Activated CD4-positive, alpha-beta memory T cell treated with anti-CD3 and anti-CD28 coated beads, Interleukin-2, amount 10 ng/mL, durations not matched to agents 7 days and 5 days (primary cell): ENCODE measurements around the gene TNFRSF25. TPM values are rescaled to one million over a fixed set of nuclear protein-coding genes. Genes with fewer than 3 reads are reported as not detected.

Experiments
- CTCF ChIA-PET: fragments of 350-600 bp; sonication (Branson Sonifier 250); formaldehyde crosslinking; loops from one replicate; lab custom pipeline; 2021; ENCODE audit warnings: antibody characterized with exemption, inconsistent platforms; lab: Charles Lee
- POLR2A ChIA-PET: fragments of 350-600 bp; sonication (Branson Sonifier 250); formaldehyde crosslinking; loops from one replicate; lab custom pipeline; 2021; ENCODE audit warnings: antibody characterized with exemption; lab: Charles Lee
- DNase-seq: peaks from one replicate; pipeline ENCODE4 v3.0.0-alpha.2; 2020
- H3K27ac Mint-ChIP-seq: one replicate; pipeline ENCODE4 v1.8.0; 2021; ENCODE audit warnings: mild to moderate bottlenecking, mixed read lengths
- H3K27me3 Mint-ChIP-seq: one replicate; pipeline ENCODE4 v1.8.0; 2021; ENCODE audit warnings: mixed read lengths
- H3K36me3 Mint-ChIP-seq: one replicate; pipeline ENCODE4 v1.8.0; 2021; ENCODE audit warnings: low read depth, mixed read lengths
- H3K4me1 Mint-ChIP-seq: one replicate; pipeline ENCODE4 v1.8.0; 2021; ENCODE audit warnings: mixed read lengths
- H3K4me3 Mint-ChIP-seq: one replicate; pipeline ENCODE4 v1.8.0; 2021; ENCODE audit warnings: mild to moderate bottlenecking, mixed read lengths
- H3K9me3 Mint-ChIP-seq: one replicate; pipeline ENCODE4 v1.8.0; 2021; ENCODE audit warnings: mixed read lengths
- total RNA-seq, 2 experiments: library from RNA; stranded (reverse); gene quantifications; one replicate each; pipeline ENCODE4 v1.2.3, GENCODE V29; 2021

TNFRSF25 gene
- total RNA-seq, 2 experiments from 2014 or later: 82.9 to 85.1 TPM

DNA sequence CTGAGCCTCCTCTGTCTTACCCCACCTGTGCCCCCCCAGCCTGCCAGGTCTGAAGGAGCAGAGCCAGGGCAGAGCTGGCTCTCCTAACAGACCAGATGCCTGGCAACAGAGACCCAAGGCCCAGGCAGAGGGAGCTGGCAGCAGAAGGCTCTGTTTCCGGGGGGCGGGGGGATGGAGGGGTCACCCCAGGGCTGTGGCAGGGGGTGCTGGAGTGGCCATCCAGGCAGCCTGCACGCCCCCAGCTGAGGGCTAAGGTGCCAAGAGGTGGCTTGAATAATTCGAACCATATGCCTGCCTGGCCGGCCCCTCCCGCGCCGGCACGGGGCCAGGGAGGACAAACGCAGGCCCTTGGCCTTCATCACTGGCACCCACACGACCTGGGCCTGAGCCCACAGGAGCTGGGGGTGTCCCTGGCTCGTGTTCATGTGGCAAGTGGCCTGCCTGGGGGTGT lies 41.5 kb upstream of the TNFRSF25 start:
- Mint-ChIP-seq H3K36me3 (no peaks in the 10 kb centered on the region), H3K4me1 (no peaks in the 10 kb centered on the region), H3K27ac (no peak overlapping the region), H3K9me3 (no peaks in the 10 kb centered on the region), H3K27me3 (no peaks in the 10 kb centered on the region), H3K4me3 (no peak overlapping the region)
- ChIA-PET CTCF (interaction anchor here (1.0 to 1.3 kb wide), 3 partner anchors 8 to 47 kb away, joined by 3 read pairs; partner anchors contain the start of genes NOL9 and TAS1R1), POLR2A (no interaction called here)
- no peak for DNase-seq

DNA sequence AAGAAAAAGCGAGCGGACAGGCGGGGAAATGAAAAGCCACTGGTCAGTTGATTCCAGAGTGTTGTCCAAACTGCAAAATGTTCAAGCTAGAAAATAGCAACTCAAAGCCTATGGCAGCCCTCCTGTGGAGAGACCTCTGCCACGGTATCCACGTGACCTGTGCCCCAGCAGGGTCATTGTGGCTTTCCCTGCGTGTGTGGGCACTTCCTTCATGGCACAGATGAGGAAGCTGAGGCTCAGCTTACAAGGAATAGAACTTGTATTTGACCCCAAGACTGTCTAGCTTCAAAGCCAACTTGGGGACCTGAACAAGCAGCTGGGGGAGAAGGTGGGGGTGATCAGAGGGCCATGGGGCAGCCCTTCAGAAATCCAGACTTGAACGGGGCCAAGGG lies 41.1 kb upstream of the TNFRSF25 start:
- no peak for DNase-seq
- Mint-ChIP-seq H3K27ac (no peak overlapping the region), H3K36me3 (no peaks in the 10 kb centered on the region), H3K27me3 (no peaks in the 10 kb centered on the region), H3K4me3 (no peak overlapping the region), H3K4me1 (no peaks in the 10 kb centered on the region), H3K9me3 (no peaks in the 10 kb centered on the region)
- ChIA-PET POLR2A (no interaction called here), CTCF (interaction anchor here (1.0 to 1.3 kb wide), 3 partner anchors 9 to 48 kb away, joined by 3 read pairs; partner anchors contain the start of genes NOL9 and TAS1R1)

DNA sequence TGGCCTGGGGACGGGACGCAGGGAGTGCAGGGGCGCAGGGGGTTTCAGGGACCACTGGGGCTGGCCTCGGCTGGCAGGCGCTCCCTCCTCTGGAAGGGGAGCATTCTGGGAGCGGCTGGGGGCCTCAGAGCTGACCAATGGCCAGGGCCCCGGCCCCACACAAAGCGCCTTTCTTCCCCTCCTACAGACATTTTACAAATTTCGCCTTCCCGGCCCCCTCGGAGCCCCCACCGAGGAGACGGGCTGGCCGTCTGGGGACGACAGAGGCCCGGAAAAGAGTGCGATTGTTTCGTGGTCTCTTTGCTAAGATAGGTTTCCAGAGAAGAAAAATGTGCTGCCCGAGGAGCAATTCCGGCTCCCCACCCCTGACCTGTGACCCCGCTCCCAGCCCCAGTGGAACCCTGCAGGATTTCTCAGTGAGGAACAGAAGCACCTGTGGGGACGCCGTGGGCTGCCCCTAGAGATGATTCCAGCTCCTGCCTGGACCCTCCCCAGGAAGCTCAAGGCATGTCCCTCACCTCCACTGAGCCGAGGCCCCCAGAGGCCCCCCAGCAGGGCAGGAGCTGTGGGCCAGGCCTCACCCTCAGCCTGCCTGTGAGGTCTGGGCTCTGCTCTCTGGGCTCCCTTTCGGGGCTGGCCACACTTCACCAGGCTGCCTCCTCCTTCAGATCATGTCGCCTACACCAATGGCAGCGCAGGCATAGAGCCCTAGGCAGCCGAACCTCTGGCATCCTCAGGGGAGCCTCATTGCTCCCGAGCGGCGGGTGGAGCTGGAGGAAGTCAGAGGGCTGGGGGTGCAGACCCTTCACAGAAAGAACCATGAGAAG lies 40.5 kb upstream of the TNFRSF25 start:
- Mint-ChIP-seq H3K27me3 (no peaks in the 10 kb centered on the region), H3K9me3 (no peaks in the 10 kb centered on the region), H3K27ac (no peak overlapping the region), H3K4me1 (no peaks in the 10 kb centered on the region), H3K4me3 (no peak overlapping the region), H3K36me3 (no peaks in the 10 kb centered on the region)
- ChIA-PET CTCF (interaction anchor here (1.0 to 1.9 kb wide), 4 partner anchors 9 to 48 kb away, joined by 3 to 5 read pairs (median 3); partner anchors contain the start of genes NOL9 and TAS1R1), POLR2A (no interaction called here)
- no peak for DNase-seq

DNA sequence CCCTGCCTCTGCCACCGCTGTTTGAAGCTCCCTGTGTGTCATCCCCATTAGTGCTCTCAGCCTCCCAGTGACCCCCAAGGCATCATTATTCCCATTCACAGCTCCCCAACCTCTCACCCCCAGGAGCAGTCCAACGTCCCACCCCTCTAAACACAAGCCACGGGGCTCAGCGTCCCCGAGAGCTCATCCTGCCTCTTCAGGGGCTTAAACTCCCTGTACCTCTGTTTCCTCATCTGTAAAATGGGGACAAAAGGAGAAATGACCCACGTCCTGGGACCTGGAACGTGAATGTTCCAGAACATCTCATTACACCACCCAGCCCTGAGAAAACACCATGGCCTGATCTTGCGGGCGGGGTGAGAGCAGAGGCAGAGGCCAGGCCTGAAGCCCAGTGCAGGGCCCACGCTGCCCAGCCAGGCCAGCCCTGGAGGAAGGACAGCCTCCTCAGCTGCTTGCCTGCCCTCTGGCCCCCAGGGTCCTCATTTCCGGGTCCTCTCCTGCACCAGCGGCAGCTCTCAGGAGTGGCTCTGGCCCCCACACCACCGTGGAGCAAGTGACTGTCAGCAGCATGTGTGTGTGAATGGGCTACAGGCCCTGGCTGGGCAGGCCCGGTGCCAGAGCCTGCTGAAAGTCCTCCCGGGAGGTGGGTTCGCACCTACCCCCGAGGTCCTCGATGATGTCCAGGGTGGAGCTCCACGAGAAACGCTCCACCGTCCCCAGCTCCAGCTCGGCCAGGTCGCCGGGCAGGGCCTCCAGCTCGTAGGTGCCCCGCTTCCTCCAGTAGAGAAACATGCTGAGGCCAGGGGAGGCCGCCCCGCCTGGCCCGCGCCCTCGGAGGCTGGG lies 39.6 kb upstream of the TNFRSF25 start:
- no peak overlapping the region for H3K27ac Mint-ChIP-seq
- H3K36me3 Mint-ChIP-seq: no peaks in the 10 kb centered on the region
- no peaks in the 10 kb centered on the region for H3K27me3 Mint-ChIP-seq
- no peaks in the 10 kb centered on the region for H3K9me3 Mint-ChIP-seq
- no peak for DNase-seq
- H3K4me3 Mint-ChIP-seq: no peak overlapping the region
- ChIA-PET CTCF (interaction anchor here (1.3 to 1.9 kb wide), 2 partner anchors 10 to 17 kb away, joined by 3 to 5 read pairs; no protein-coding TSS in a partner anchor), POLR2A (interaction anchor here (0.8 kb wide), 1 partner anchor 46 kb away, joined by 3 read pairs; no protein-coding TSS in a partner anchor)
- no peaks in the 10 kb centered on the region for H3K4me1 Mint-ChIP-seq

DNA sequence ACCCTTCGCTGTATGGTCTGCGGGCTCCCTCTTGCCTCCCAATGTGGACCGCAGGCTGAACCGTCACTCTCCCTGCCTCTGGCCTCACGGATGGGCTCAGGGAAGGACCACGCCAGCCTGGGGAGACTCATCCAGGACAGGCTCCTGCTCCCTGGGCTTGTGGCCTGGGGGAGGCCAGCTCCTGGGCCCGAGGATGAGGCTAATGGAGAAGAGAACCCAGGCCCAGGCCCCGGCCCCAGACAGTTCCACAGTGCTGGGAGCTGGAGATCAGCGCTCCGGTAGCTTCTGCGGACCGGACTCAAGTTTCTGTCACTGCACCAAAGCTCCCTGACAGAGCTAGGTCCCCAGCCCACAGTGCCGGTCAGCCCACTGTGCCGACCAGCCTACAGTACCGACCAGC lies 38.9 kb upstream of the TNFRSF25 start:
- POLR2A ChIA-PET: interaction anchor here (0.8 kb wide), 1 partner anchor 45 kb away, joined by 3 read pairs; no protein-coding TSS in a partner anchor
- Mint-ChIP-seq H3K4me1 (no peaks in the 10 kb centered on the region), H3K9me3 (no peaks in the 10 kb centered on the region), H3K4me3 (no peak overlapping the region), H3K27ac (no peak overlapping the region), H3K36me3 (no peaks in the 10 kb centered on the region), H3K27me3 (no peaks in the 10 kb centered on the region)
- no peak for DNase-seq
- CTCF ChIA-PET: interaction anchor here (1.9 kb wide), 1 partner anchor 16 kb away, joined by 5 read pairs; no protein-coding TSS in a partner anchor

DNA sequence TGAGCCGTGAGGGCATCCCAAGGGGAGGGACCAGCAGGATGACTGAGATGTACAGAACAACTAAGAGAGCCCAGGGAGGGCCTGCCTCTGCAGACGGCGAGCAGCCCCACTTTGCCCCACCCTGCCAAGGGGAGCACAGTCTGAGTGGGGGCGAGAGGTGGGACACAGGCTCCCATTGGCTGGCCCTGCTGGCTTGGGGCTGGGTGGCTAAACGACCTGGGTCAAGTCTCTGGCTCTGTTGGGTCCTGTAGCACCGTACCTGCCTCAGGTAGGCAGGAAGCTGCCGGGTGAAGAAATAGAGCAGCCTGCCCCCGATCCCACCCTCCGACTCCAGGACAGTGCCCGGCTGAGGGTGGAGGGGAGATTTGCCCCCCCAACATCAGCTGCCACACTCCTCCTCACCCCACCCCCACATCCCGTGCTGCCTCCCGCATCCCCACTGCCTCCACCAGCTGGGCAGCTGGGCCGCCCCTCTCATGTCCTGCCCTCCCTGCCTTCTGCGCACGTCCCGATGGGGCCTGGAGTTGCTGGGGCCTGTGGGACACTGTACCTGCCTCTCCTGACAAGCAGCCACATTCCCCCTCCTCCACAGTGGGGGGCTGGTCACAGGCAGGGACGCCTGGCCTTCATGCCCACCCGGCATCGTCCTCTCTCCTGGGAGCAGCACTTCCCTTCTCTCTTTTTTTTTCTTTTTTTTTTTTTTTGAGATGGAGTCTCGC lies 38.1 kb upstream of the TNFRSF25 start:
- DNase-seq: no peak
- H3K4me3 Mint-ChIP-seq: no peak overlapping the region
- ChIA-PET POLR2A (interaction anchor here (1.0 kb wide), 1 partner anchor 37 kb away, joined by 4 read pairs; no protein-coding TSS in a partner anchor), CTCF (interaction anchor here (1.4 kb wide), 1 partner anchor 17 kb away, joined by 3 read pairs; no protein-coding TSS in a partner anchor)
- no peaks in the 10 kb centered on the region for H3K9me3 Mint-ChIP-seq
- H3K4me1 Mint-ChIP-seq: no peaks in the 10 kb centered on the region
- H3K27ac Mint-ChIP-seq: no peak overlapping the region
- H3K36me3 Mint-ChIP-seq: no peaks in the 10 kb centered on the region
- no peaks in the 10 kb centered on the region for H3K27me3 Mint-ChIP-seq

DNA sequence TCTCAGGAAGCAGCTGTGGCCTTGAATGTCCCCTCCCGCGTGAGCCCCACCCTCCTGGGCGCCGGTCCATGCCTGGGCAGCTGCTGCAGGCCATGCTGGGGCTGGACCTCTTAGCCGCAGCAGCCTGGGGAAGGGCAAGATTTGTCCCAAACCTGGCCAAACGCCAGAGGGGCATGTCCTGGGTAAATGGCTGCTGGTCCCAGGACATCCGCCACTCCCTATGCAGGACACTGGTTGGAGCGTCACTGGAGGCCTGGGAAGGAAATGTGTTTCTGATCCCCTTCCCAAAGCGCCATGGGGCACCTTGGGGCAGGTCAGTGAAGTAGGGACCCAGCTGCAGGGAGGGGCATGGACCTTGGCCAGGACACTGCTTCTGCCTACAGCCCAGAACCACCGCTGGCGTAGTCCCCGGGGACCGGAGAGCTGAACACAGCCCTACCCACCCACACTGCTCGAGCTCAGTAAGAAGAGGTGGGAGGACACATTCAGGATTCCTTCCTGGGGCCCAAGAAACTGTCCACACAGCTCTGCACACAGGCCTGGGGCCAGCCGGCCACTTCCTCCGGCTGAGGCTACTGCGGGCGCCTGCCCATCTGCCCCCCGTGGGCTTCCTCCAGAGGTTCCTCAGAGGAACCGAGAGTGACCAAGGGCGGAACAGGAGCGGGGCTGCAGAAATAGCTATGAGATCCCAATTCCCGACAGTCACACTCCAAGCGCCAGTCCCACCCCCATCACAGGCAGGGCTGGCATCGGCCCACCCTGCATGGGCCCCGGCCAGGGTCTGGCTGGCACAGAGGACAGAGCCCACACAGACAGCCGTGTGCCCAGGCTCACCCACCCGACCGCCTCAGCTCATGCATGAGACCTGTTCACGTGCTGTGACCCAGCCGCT lies 36.3 kb upstream of the TNFRSF25 start:
- no peaks in the 10 kb centered on the region for H3K36me3 Mint-ChIP-seq
- ChIA-PET POLR2A (no interaction called here), CTCF (interaction anchor here (0.7 to 1.5 kb wide), 4 partner anchors 12 to 579 kb away, joined by 3 to 4 read pairs (median 3); partner anchors contain the start of gene TAS1R1)
- H3K4me3 Mint-ChIP-seq: no peak overlapping the region
- peaks cover 7% of the 10 kb centered on the region for H3K4me1 Mint-ChIP-seq
- no peak overlapping the region for H3K27ac Mint-ChIP-seq
- H3K9me3 Mint-ChIP-seq: no peaks in the 10 kb centered on the region
- DNase-seq: no peak
- H3K27me3 Mint-ChIP-seq: peaks cover 9% of the 10 kb centered on the region

DNA sequence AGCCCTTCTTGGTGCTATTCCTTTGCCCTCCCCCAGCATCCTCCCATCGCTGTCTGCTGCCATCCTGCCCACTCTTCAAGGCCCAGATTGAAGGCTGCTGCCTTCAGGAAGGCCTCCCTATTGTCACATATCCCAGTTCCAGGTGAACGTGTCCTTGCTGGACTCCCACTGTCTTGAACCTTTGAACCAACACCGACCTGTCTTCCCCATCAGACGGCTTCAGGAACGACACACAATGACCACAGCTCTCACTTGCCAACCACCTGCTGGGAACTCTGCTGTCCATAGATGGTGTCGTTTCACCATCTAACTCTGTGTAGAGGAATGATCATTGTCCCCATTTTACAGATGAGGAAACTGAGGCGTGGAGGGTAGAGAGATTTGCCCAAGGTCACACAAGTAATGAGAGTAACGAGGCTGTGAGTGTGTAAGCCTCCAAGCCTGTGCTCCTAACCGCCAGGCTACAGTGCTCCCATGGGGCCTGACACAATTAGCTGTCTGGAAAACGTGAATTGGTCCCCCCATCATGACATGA lies 35.4 kb upstream of the TNFRSF25 start:
- peaks cover 9% of the 10 kb centered on the region for H3K4me1 Mint-ChIP-seq
- H3K27ac Mint-ChIP-seq: no peak overlapping the region
- no peak for DNase-seq
- H3K36me3 Mint-ChIP-seq: no peaks in the 10 kb centered on the region
- peaks cover 14% of the 10 kb centered on the region for H3K27me3 Mint-ChIP-seq
- POLR2A ChIA-PET: no interaction called here
- CTCF ChIA-PET: interaction anchor here (0.9 to 1.5 kb wide), 2 partner anchors 54 to 145 kb away, joined by 3 read pairs; partner anchors contain the start of gene TAS1R1
- H3K9me3 Mint-ChIP-seq: no peaks in the 10 kb centered on the region
- H3K4me3 Mint-ChIP-seq: no peak overlapping the region

DNA sequence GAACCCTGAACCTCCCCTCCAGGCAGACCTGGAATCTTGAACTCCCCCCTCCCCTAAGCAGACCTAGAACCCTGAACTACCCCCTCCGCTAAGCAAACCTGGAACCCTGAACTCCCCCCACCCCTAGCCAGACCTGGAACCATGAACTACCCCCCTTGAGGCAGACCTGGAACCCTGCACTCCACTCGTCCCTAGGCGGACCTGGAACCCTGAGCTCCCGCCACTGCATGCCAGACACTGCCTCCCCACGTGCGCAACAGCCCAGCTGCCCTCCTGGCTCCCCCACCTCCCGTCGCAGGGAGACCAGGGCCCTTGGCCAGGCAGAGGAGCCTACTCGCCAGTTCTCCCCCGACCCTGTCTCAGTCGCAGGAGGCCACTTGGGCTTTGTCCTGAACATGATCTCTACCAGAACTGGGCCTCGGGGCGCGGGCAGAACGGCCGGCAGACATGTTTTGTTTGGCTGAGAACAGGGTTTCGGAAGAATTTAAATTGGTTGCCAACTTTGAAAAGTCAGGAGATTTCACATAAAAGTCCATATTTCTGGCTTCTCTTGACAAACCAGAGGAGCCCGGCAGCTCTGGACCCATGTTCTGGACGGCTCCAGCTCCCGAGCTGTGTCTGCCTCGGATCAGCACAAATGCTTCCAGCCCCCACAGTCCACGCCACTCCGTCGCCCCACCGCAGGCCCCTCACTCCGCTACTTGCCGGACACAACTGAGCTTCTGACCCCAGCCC lies 34.7 kb upstream of the TNFRSF25 start:
- no peak for DNase-seq
- H3K4me1 Mint-ChIP-seq: peaks cover 9% of the 10 kb centered on the region
- H3K4me3 Mint-ChIP-seq: no peak overlapping the region
- CTCF ChIA-PET: interaction anchor here (0.9 kb wide), 1 partner anchor 146 kb away, joined by 3 read pairs; no protein-coding TSS in a partner anchor
- H3K36me3 Mint-ChIP-seq: no peaks in the 10 kb centered on the region
- peaks cover 20% of the 10 kb centered on the region for H3K27me3 Mint-ChIP-seq
- POLR2A ChIA-PET: no interaction called here
- H3K27ac Mint-ChIP-seq: no peak overlapping the region
- no peaks in the 10 kb centered on the region for H3K9me3 Mint-ChIP-seq

DNA sequence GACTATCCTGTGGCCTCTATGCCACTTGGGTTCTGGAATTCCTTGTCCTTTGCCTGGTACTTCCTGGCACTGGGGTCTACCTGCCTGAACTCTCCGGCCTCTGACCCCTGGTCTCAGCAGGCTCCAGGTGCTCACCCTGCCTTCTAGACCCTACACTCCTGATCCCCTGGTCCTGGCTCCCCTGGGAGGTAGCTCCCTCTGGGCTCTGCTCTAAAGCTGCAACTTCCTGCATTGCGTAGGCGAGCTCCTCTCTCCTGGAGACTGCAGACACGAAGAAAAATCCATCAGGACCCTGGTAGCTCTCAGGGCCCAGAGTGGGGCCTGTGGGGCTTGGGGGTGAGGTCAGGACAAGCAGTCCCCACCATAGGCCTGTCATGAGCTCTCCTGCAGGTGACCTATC lies 33.3 kb upstream of the TNFRSF25 start:
- H3K4me3 Mint-ChIP-seq: no peak overlapping the region
- H3K27ac Mint-ChIP-seq: no peak overlapping the region
- H3K27me3 Mint-ChIP-seq: peaks cover 22% of the 10 kb centered on the region
- POLR2A ChIA-PET: interaction anchor here (0.8 to 1.6 kb wide), 3 partner anchors 8 to 107 kb away, joined by 3 to 6 read pairs (median 3); no protein-coding TSS in a partner anchor
- CTCF ChIA-PET: interaction anchor here (1.4 kb wide), 1 partner anchor 9 kb away, joined by 5 read pairs; no protein-coding TSS in a partner anchor
- H3K9me3 Mint-ChIP-seq: no peaks in the 10 kb centered on the region
- peaks cover 9% of the 10 kb centered on the region for H3K4me1 Mint-ChIP-seq
- no peaks in the 10 kb centered on the region for H3K36me3 Mint-ChIP-seq
- no peak for DNase-seq
